Nephron (organoid): ENCODE measurements around the gene CERS6.

Experiments
- H3K27ac Mint-ChIP-seq, 3 experiments: 2 replicates each; pipeline ENCODE4 v1.8.0; 2020; ENCODE audit warnings: mixed read lengths in 3 of 3, mild to moderate bottlenecking in 2 of 3, moderate library complexity in 1 of 3
- H3K27me3 Mint-ChIP-seq: 2 replicates; pipeline ENCODE4 v1.8.0; 2021; ENCODE audit warnings: low read depth, mild to moderate bottlenecking, moderate library complexity, mixed read lengths
- H3K36me3 Mint-ChIP-seq: 2 replicates; pipeline ENCODE4 v1.8.0; 2020; ENCODE audit warnings: low read depth, mixed read lengths
- H3K4me1 Mint-ChIP-seq: 2 replicates; pipeline ENCODE4 v1.8.0; 2020; ENCODE audit warnings: mixed read lengths
- H3K4me3 Mint-ChIP-seq, 3 experiments: 2 replicates each; pipeline ENCODE4 v1.8.0; 2020; ENCODE audit warnings: mild to moderate bottlenecking in 3 of 3, mixed read lengths in 3 of 3, moderate library complexity in 2 of 3
- H3K9me3 Mint-ChIP-seq: 2 replicates; pipeline ENCODE4 v1.8.0; 2020; ENCODE audit warnings: mixed read lengths
- CTCF ChIP-seq, 3 experiments: fragments of 200-600 bp; sonication (generic); IDR thresholded peaks; one replicate each; pipeline ENCODE4 v1.5.0; 2021; ENCODE audit warnings: antibody characterized with exemption in 3 of 3; ENCODE audit not compliant: unreplicated experiment in 3 of 3

Gene CERS6

GRCh38 chr2:168742258-168742932, 286.3 kb downstream of the CERS6 start:
- Mint-ChIP-seq H3K27ac (no peak overlapping the region), H3K9me3 (no peaks in the 10 kb centered on the region), H3K36me3 (peaks cover 7% of the 10 kb centered on the region), H3K4me3 (no peak overlapping the region), H3K27me3 (no peaks in the 10 kb centered on the region), H3K4me1 (no peaks in the 10 kb centered on the region)
- no peak for TF ChIP-seq CTCF (IDR thresholded peaks at IDR 0.05; ENCODE audit: unreplicated experiment in 3 of 3)

GRCh38 chr2:168744844-168745243, 288.8 kb downstream of the CERS6 start:
- Mint-ChIP-seq H3K4me1 (peaks cover 17% of the 10 kb centered on the region), H3K27ac (no peak overlapping the region), H3K9me3 (no peaks in the 10 kb centered on the region), H3K27me3 (no peaks in the 10 kb centered on the region), H3K36me3 (peaks cover 11% of the 10 kb centered on the region), H3K4me3 (no peak overlapping the region)
- no peak for TF ChIP-seq CTCF (IDR thresholded peaks at IDR 0.05; ENCODE audit: unreplicated experiment in 3 of 3)

GRCh38 chr2:168748461-168748860, 292.4 kb downstream of the CERS6 start:
- no peaks in the 10 kb centered on the region for H3K27me3 Mint-ChIP-seq
- TF ChIP-seq CTCF (IDR thresholded peaks at IDR 0.05; ENCODE audit: unreplicated experiment in 3 of 3) = no peak
- H3K36me3 Mint-ChIP-seq = peaks cover 11% of the 10 kb centered on the region
- no peak overlapping the region for H3K27ac Mint-ChIP-seq
- H3K9me3 Mint-ChIP-seq = no peaks in the 10 kb centered on the region
- H3K4me3 Mint-ChIP-seq = no peak overlapping the region
- H3K4me1 Mint-ChIP-seq = peaks cover 32% of the 10 kb centered on the region

GRCh38 chr2:168749297-168749696, 293.2 kb downstream of the CERS6 start:
- TF ChIP-seq CTCF (IDR thresholded peaks at IDR 0.05; ENCODE audit: unreplicated experiment in 3 of 3) = no peak
- H3K36me3 Mint-ChIP-seq = peaks cover 14% of the 10 kb centered on the region
- H3K4me3 Mint-ChIP-seq = peak overlapping the region in 1 of 3 experiments; percentile 8
- peaks cover 32% of the 10 kb centered on the region for H3K4me1 Mint-ChIP-seq
- peak overlapping the region; percentile 21 to 52 (median 37) for H3K27ac Mint-ChIP-seq
- H3K27me3 Mint-ChIP-seq = no peaks in the 10 kb centered on the region
- no peaks in the 10 kb centered on the region for H3K9me3 Mint-ChIP-seq

GRCh38 chr2:168751104-168751740, 295.1 kb downstream of the CERS6 start:
- Mint-ChIP-seq H3K27me3 (no peaks in the 10 kb centered on the region), H3K4me1 (peaks cover 32% of the 10 kb centered on the region), H3K27ac (peak overlapping the region in 1 of 3 experiments; percentile 4), H3K36me3 (peaks cover 7% of the 10 kb centered on the region), H3K9me3 (no peaks in the 10 kb centered on the region), H3K4me3 (no peak overlapping the region)
- no peak for TF ChIP-seq CTCF (IDR thresholded peaks at IDR 0.05; ENCODE audit: unreplicated experiment in 3 of 3)

- H3K4me1 Mint-ChIP-seq = peaks cover 32% of the 10 kb centered on the region
- no peaks in the 10 kb centered on the region for H3K9me3 Mint-ChIP-seq
- H3K27ac Mint-ChIP-seq = no peak overlapping the region
- no peaks in the 10 kb centered on the region for H3K27me3 Mint-ChIP-seq
- no peak overlapping the region for H3K4me3 Mint-ChIP-seq
- H3K36me3 Mint-ChIP-seq = peaks cover 7% of the 10 kb centered on the region
- no peak for TF ChIP-seq CTCF (IDR thresholded peaks at IDR 0.05; ENCODE audit: unreplicated experiment in 3 of 3)
Measured at GRCh38 chr2:168752361-168752760, 296.3 kb downstream of the CERS6 start.
